Tibial artery (tissue), 4 donors: ENCODE measurements around the gene FOXR1.

Experiments used
- DNase-seq, 2 donors: peaks; one replicate each; pipeline ENCODE4 v3.0.0-alpha.2; 2019
- H3K27ac ChIP-seq, 2 donors: fragments of 200-600 bp; sonication (generic) in 1 of 2; 1 replicate in 1 of 2; 2 replicates in 1 of 2; pipeline ENCODE4 v1.5.1; 2018 to 2019; ENCODE audit warnings: mild to moderate bottlenecking in 1 of 2
- H3K27me3 ChIP-seq, 2 donors: fragments of 200-600 bp; sonication (generic) in 1 of 2; one replicate each; pipeline versions ENCODE4 v1.5.1 to v1.6.0; 2016 to 2019
- H3K36me3 ChIP-seq, 3 donors: fragments of 200-600 bp; sonication (generic) in 2 of 3; one replicate each; pipeline ENCODE4 v1.5.1; 2016 to 2019; ENCODE audit warnings: mild to moderate bottlenecking in 2 of 3
- H3K4me1 ChIP-seq, 4 donors: fragments of 200-600 bp; sonication (generic) in 2 of 4; 1 replicate in 3 of 4; 2 replicates in 1 of 4; pipeline ENCODE4 v1.5.1; 2016 to 2019
- H3K4me3 ChIP-seq, 2 donors: fragments of 200-600 bp; sonication (generic) in 1 of 2; 1 replicate in 1 of 2; 2 replicates in 1 of 2; pipeline ENCODE4 v1.5.1; 2018 to 2019; ENCODE audit warnings: mild to moderate bottlenecking in 2 of 2
- H3K9me3 ChIP-seq, 3 donors: fragments of 200-600 bp; sonication (generic) in 1 of 3; one replicate each; pipeline ENCODE4 v1.5.1; 2016 to 2019
- CTCF ChIP-seq, 2 experiments: fragments of 200-600 bp in 1 of 2; fragments of 450-650 bp in 1 of 2; IDR thresholded peaks; one replicate each; pipeline ENCODE4 v1.5.1; 2017 to 2019; ENCODE audit warnings: antibody characterized with exemption in 2 of 2, mild to moderate bottlenecking in 1 of 2, moderate library complexity in 1 of 2
- intact Hi-C: fragments of 100-400 bp; cut with DNase I; formaldehyde crosslinking; loops from one replicate; pipeline ENCODE4 v1.15.0; 2023; ENCODE audit warnings: low total_unique reads

FOXR1 gene

GRCh38 chr11:118971646-118972045 lies at the start of gene FOXR1:
Gene FOXR1 (plus strand): TSS chr11:118971761. CDS start chr11:118971932, 171 bp downstream.
- intact Hi-C loops = no loop called here
- Histone ChIP-seq H3K4me3 (no peak within 1 kb of the TSS), H3K9me3 (no peaks in the 10 kb centered on the region), H3K36me3 (no peaks in the 10 kb centered on the region), H3K27me3 (peaks cover 0 to 18% of the 10 kb centered on the region in 2 donors), H3K27ac (no peak within 1 kb of the TSS), H3K4me1 (no peaks in the 10 kb centered on the region)
- TF ChIP-seq CTCF (IDR thresholded peaks at IDR 0.05) = no peak
- DNase-seq = no peak

GRCh38 chr11:118921929-118922744 lies 49.4 kb upstream of the FOXR1 start:
- peak; percentile 87 to 97 for DNase-seq
- H3K4me1 ChIP-seq = peaks cover 21 to 73% (median 63%) of the 10 kb centered on the region in 4 donors
- intact Hi-C loops = no loop called here

GRCh38 chr11:118922745-118923627 lies 48.6 kb upstream of the FOXR1 start:
- H3K4me1 ChIP-seq = peaks cover 21 to 72% (median 62%) of the 10 kb centered on the region in 4 donors

More at GRCh38 chr11:118921929-118922744, 49.4 kb upstream of the FOXR1 start:
- Histone ChIP-seq H3K27me3 (no peaks in the 10 kb centered on the region), H3K4me3 (peak overlapping the region; percentile 72 to 91), H3K36me3 (no peaks in the 10 kb centered on the region), H3K9me3 (no peaks in the 10 kb centered on the region), H3K27ac (peak overlapping the region; percentile 85 to 99)
- no peak for TF ChIP-seq CTCF (IDR thresholded peaks at IDR 0.05)

GRCh38 chr11:118923721-118924587 lies 47.6 kb upstream of the FOXR1 start:
- DNase-seq = peak; percentile 20 to 67

More at GRCh38 chr11:118922745-118923627, 48.6 kb upstream of the FOXR1 start:
- no peaks in the 10 kb centered on the region for H3K27me3 ChIP-seq
- intact Hi-C loops = no loop called here
- TF ChIP-seq CTCF (IDR thresholded peaks at IDR 0.05) = no peak
- peak; percentile 20 to 68 for DNase-seq
- H3K27ac ChIP-seq = peak overlapping the region; percentile 85 to 99
- H3K36me3 ChIP-seq = no peaks in the 10 kb centered on the region
- no peaks in the 10 kb centered on the region for H3K9me3 ChIP-seq
- peak overlapping the region; percentile 72 to 91 for H3K4me3 ChIP-seq

More at GRCh38 chr11:118923721-118924587, 47.6 kb upstream of the FOXR1 start:
- TF ChIP-seq CTCF (IDR thresholded peaks at IDR 0.05) = no peak
- H3K36me3 ChIP-seq = no peaks in the 10 kb centered on the region
- peaks cover 21 to 66% (median 57%) of the 10 kb centered on the region in 4 donors for H3K4me1 ChIP-seq
- H3K9me3 ChIP-seq = no peaks in the 10 kb centered on the region
- peak overlapping the region; percentile 85 to 99 for H3K27ac ChIP-seq
- peak overlapping the region; percentile 72 to 91 for H3K4me3 ChIP-seq
- H3K27me3 ChIP-seq = no peaks in the 10 kb centered on the region
- intact Hi-C loops = no loop called here
